Measurements from ENCODE around the gene ADM.

GRCh38 chr11:10304495-10305261 lies at the start of gene ADM:
- TF ChIP-seq CTCF (conservative IDR thresholded peaks at IDR 0.05; ENCODE audit: low read depth in 2 of 2) (peak; percentile 73 to 75), REST (IDR thresholded peaks at IDR 0.05; ENCODE audit: unreplicated experiment) (no peak), ZNF114 (CRISPR knock-in tag; IDR thresholded peaks at IDR 0.05) (no peak), JUNB (IDR thresholded peaks at IDR 0.05; ENCODE audit: unreplicated experiment) (no peak), POLR2AphosphoS5 (IDR thresholded peaks at IDR 0.05; ENCODE audit: low read depth) (peak; percentile 99), EZH2 (IDR thresholded peaks at IDR 0.05; ENCODE audit: low read depth, unreplicated experiment) (no peak), CREB1 (CRISPR knock-in tag; IDR thresholded peaks at IDR 0.05; ENCODE audit: low read depth) (no peak), ZNF331 (CRISPR knock-in tag; IDR thresholded peaks at IDR 0.05; ENCODE audit: low read depth) (no peak), ZNF462 (CRISPR knock-in tag; IDR thresholded peaks at IDR 0.05) (no peak), EZH2phosphoT487 (IDR thresholded peaks at IDR 0.05; ENCODE audit: unreplicated experiment) (no peak)
- TF ChIP-seq, protein P1, sequence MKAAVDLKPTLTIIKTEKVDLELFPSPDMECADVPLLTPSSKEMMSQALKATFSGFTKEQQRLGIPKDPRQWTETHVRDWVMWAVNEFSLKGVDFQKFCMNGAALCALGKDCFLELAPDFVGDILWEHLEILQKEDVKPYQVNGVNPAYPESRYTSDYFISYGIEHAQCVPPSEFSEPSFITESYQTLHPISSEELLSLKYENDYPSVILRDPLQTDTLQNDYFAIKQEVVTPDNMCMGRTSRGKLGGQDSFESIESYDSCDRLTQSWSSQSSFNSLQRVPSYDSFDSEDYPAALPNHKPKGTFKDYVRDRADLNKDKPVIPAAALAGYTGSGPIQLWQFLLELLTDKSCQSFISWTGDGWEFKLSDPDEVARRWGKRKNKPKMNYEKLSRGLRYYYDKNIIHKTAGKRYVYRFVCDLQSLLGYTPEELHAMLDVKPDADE (IDR thresholded peaks at IDR 0.05): no peak
